LNCaP clone FGC (cell line): ENCODE measurements around the gene ATP8B1.

Experiments used
- DNase-seq: peaks from one replicate; pipeline ENCODE4 v3.0.0-alpha.2; 2011; ENCODE audit warnings: low read depth
- H3K4me3 ChIP-seq: 2 replicates; pipeline ENCODE4 v1.5.1; 2011; ENCODE audit warnings: mild to moderate bottlenecking, low read depth, low read length, control low read depth
- TF ChIP-seq, protein P1 (sequence below): IDR thresholded peaks from 2 replicates; pipeline ENCODE4 v1.5.1; 2012; ENCODE audit warnings: mild to moderate bottlenecking; ENCODE audit not compliant: control insufficient read depth, insufficient read depth; ENCODE audit errors: extremely low read depth

ATP8B1 gene

DNA sequence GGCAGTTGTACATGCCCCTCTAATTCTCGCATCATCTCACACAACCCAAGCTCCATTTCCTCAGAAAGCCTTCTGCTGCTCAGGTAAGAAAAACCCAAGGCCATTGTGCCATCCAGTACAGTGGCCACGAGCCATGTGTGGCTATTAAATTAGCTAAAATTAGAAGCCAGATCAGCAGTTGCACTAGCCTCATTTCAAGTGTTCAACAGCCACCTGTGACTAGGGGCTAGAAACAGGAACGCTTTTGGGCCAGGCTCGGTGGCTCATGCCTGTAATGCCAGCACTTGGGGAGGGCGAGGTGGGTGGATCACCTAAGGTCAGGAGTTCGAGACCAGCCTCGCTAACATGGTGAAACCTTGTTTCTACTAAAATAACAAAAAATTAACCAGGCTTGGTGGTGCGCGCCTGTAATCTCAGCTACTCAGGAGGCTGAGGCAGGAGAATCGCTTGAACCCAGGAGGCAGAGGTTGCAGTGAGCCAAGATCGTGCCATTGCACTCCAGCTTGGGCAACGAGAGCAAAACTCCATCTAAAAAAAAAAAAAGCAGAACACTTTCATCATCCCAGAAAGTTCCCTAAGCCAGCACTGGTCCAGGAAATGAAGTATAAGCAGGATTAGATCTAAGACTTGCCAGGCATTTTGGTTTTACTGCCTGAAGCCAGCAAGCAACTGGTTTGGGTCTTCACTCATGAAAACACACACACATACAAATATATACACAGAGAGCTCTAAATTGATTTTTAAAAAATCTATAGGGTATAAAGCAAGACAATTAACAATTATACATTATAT is 35.7 kb downstream of the ATP8B1 start:
- DNase-seq = no peak
- TF ChIP-seq, protein P1, sequence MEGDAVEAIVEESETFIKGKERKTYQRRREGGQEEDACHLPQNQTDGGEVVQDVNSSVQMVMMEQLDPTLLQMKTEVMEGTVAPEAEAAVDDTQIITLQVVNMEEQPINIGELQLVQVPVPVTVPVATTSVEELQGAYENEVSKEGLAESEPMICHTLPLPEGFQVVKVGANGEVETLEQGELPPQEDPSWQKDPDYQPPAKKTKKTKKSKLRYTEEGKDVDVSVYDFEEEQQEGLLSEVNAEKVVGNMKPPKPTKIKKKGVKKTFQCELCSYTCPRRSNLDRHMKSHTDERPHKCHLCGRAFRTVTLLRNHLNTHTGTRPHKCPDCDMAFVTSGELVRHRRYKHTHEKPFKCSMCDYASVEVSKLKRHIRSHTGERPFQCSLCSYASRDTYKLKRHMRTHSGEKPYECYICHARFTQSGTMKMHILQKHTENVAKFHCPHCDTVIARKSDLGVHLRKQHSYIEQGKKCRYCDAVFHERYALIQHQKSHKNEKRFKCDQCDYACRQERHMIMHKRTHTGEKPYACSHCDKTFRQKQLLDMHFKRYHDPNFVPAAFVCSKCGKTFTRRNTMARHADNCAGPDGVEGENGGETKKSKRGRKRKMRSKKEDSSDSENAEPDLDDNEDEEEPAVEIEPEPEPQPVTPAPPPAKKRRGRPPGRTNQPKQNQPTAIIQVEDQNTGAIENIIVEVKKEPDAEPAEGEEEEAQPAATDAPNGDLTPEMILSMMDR = no peak
- no peak overlapping the region for H3K4me3 ChIP-seq

DNA sequence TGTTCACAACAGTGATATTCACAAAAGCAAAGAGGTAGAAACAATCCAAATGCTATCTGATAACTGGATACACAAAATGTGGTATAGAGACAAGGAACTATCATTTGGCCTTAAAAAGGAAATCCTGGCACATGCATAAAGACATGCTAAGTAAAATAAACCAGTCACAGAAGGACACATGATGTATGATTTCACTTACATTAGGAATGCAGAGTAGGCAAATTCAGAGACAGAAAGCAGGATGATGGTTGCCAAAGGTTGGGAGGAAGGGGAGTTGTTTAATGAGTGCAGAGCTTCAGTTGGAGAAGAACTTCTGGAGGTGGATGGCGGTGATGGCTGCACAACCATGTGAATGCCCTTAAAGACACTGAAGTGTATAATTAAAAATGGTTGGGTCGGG is 38.1 kb downstream of the ATP8B1 start:
- no peak for DNase-seq
- no peak overlapping the region for H3K4me3 ChIP-seq
- TF ChIP-seq, protein P1 = no peak

DNA sequence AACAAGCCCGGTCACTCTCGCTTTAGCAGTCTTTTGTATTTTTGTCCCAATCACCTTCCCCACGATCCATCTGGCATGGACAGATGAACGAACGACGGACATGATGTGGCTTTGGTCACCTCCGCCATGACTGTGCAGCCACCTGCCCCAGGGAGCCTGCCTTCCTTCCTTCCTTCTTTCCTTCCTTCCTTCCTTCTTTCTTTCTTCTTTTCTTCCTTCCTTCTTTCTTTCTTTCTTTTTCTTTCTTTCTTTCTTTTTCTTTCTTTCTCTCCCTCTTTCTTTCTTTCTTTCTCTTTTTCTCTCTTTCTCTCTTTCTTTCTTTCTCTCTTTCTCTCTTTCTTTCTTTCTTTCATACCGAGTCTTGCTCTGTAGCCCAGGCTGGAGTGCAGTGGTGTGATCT is 39.0 kb downstream of the ATP8B1 start:
- DNase-seq = no peak
- TF ChIP-seq, protein P1 = no peak
- H3K4me3 ChIP-seq = no peak overlapping the region

DNA sequence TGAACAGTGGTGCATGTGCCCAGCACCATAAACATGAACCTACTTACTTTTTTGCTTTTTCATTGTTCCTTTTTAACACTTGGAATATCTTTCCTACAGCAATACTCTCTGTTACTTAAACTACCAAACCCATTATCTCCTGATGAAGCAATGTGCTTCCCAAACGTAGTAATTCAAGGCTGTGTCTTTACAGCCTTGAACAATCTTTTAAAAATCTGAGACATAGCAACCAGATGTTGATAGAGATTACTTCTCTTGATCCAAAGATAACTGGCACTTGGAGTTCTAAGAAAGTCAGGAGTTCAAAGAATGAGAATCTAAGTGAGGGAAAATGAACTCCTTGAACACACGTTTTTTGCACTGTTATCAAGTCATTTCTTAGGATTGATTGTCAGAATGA is 40.4 kb downstream of the ATP8B1 start:
- DNase-seq = no peak
- H3K4me3 ChIP-seq = no peak overlapping the region
- TF ChIP-seq, protein P1 = no peak

DNA sequence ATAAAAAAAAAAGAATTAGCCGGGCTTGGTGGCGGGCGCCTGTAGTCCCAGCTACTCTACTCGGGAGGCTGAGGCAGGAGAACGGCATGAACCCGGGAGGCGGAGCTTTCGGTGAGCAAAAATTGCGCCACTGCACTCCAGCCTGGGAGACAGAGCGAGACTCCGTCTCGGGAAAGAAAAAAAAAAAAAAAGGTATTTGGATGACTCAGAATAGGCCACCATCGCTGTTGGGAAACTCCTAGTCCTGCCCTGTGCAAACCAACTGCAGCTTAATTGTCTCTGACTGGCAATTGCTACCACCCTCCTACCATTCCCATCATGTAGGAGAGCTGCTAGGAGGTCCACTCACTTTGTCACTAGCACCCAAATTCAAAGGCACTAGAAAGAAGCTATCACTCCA is 43.5 kb downstream of the ATP8B1 start:
- H3K4me3 ChIP-seq = no peak overlapping the region
- TF ChIP-seq, protein P1 = no peak
- no peak for DNase-seq

DNA sequence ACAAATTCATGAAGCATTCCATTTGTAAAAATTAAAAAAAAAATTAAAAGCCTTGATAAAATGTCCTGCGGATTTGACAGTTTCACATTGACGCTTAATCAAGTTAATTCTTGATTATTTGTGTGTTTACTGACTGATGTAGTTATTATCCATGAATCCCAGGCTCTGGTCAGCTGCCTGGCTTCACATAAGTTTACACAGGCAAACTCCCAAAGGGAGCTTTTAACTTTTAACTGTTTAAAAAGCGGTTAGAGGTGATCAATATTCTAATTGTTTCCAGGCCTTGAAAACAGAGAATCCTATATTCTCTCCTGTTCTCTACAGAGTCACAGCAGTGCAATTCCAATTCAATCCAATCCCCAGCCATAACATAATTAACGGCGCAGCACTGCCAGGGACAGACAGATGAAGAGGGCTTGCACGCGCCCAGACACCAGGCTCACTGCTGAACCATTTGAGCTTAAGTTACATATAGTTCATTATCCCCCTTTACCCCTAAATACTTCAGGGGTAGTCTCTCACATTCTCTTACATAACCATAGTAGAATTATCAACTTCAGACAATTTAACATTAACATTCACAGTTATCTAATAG is 47.5 kb downstream of the ATP8B1 start:
- no peak for DNase-seq

More for the DNA sequence above, 47.5 kb downstream of the ATP8B1 start:
- no peak overlapping the region for H3K4me3 ChIP-seq
- TF ChIP-seq, protein P1 = no peak
